RWPE1 (cell line): ENCODE results near the gene UFSP2.

Experiments used
- CTCF ChIA-PET: fragments of 350-600 bp; sonication (Branson Sonifier 250); formaldehyde crosslinking; extraction: SDS; loops from one replicate; lab custom pipeline; 2021; lab: Yijun Ruan, JAX
- POLR2A ChIA-PET: fragments of 400-600 bp; formaldehyde crosslinking; extraction: SDS; loops from one replicate; lab custom pipeline; 2020; ENCODE audit warnings: antibody characterized with exemption; ENCODE audit not compliant: low non-redundant PET; lab: Yijun Ruan, JAX
- DNase-seq: peaks from one replicate; pipeline ENCODE4 v3.0.0; 2012; ENCODE audit warnings: low spot score
- H3K27ac ChIP-seq: fragments of 450-650 bp; 2 replicates; pipeline ENCODE4 v1.5.1; 2017
- TF ChIP-seq, protein P1 (sequence below): fragments of 450-650 bp; conservative IDR thresholded peaks from 2 replicates; pipeline ENCODE4 v1.5.1; 2017; ENCODE audit warnings: low read depth, mild to moderate bottlenecking

UFSP2 gene

DNA sequence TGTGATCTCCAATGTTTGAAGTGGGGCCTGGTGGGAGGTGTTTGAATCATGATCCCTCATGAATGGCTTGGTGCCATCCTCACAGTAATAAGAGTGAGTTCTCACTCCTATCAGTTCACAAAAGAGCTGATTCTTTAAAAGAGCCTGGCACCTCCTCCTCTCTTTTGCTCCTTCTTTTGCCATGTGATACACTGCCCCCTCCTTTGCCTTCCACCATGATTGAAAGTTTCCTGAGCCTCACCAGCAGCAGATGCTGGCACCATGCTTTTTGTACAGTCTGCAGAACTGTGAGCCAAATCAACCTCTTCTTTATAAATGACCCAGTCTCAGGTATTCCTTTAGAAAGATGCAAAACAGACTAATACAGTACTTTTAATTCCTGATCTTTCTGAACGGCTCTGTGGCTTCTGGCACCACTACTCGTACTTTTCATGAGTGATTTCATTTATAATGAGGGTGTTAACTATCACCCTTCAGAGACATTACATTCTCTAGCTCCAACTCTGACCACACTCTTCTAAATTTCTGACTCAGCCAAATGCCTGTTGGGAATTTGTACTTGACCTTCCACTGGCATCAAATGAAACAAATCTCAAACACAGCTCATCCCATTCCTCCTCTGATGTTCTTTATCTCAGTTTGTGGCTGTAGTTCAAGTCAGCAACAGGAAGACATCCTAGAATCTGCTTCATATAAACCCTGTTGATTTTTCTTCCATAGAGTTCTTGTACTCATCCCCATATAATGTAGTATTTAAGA, 4.2 kb downstream of the UFSP2 start:
- TF ChIP-seq, protein P1, sequence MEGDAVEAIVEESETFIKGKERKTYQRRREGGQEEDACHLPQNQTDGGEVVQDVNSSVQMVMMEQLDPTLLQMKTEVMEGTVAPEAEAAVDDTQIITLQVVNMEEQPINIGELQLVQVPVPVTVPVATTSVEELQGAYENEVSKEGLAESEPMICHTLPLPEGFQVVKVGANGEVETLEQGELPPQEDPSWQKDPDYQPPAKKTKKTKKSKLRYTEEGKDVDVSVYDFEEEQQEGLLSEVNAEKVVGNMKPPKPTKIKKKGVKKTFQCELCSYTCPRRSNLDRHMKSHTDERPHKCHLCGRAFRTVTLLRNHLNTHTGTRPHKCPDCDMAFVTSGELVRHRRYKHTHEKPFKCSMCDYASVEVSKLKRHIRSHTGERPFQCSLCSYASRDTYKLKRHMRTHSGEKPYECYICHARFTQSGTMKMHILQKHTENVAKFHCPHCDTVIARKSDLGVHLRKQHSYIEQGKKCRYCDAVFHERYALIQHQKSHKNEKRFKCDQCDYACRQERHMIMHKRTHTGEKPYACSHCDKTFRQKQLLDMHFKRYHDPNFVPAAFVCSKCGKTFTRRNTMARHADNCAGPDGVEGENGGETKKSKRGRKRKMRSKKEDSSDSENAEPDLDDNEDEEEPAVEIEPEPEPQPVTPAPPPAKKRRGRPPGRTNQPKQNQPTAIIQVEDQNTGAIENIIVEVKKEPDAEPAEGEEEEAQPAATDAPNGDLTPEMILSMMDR, result no peak
- ChIA-PET POLR2A (no interaction called here), CTCF (no interaction called here)
- H3K27ac ChIP-seq, result no peak overlapping the region
- no peak for DNase-seq

- ChIA-PET CTCF (no interaction called here), POLR2A (no interaction called here)
- no peak overlapping the region for H3K27ac ChIP-seq
- DNase-seq, result no peak
- TF ChIP-seq, protein P1, result no peak
Observed at GRCh38 chr4:185416955-185417354, 8.8 kb downstream of the UFSP2 start.

DNA sequence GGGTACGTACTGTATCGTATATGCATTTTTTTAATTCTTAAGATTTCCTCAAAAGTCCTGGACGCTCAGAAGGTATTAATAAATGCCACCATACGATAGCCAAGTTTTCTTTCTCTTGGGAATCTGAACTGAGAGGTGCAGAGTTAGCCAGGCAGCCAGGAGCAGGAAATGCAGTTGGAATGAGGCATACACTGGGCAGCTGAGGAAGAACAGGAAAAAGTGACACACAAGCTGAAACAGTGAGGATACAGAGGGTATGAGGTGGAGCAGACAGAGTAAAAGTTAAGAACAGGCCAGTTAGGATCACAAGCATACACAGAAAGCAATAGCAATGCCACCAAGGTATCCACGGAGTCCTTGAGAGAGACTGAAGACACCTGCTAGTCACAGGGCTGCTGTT, 13.4 kb downstream of the UFSP2 start:
- no peak for DNase-seq
- TF ChIP-seq, protein P1, result no peak
- no peak overlapping the region for H3K27ac ChIP-seq
- POLR2A ChIA-PET, result no interaction called here
- CTCF ChIA-PET, result interaction anchor here (0.6 to 1.0 kb wide), 2 partner anchors 26 to 185 kb away, joined by 3 to 4 read pairs; no protein-coding TSS in a partner anchor

- no peak overlapping the region for H3K27ac ChIP-seq
- DNase-seq, result no peak
- TF ChIP-seq, protein P1, result no peak
- CTCF ChIA-PET, result interaction anchor here (0.6 to 1.0 kb wide), 2 partner anchors 26 to 185 kb away, joined by 3 to 4 read pairs; no protein-coding TSS in a partner anchor
- POLR2A ChIA-PET, result no interaction called here
Observed at GRCh38 chr4:185411849-185412248, 13.9 kb downstream of the UFSP2 start.

- ChIA-PET POLR2A (no interaction called here), CTCF (no interaction called here)
- TF ChIP-seq, protein P1, result no peak
- DNase-seq, result no peak
- no peak overlapping the region for H3K27ac ChIP-seq
Observed at GRCh38 chr4:185408432-185408831, 17.3 kb downstream of the UFSP2 start.

DNA sequence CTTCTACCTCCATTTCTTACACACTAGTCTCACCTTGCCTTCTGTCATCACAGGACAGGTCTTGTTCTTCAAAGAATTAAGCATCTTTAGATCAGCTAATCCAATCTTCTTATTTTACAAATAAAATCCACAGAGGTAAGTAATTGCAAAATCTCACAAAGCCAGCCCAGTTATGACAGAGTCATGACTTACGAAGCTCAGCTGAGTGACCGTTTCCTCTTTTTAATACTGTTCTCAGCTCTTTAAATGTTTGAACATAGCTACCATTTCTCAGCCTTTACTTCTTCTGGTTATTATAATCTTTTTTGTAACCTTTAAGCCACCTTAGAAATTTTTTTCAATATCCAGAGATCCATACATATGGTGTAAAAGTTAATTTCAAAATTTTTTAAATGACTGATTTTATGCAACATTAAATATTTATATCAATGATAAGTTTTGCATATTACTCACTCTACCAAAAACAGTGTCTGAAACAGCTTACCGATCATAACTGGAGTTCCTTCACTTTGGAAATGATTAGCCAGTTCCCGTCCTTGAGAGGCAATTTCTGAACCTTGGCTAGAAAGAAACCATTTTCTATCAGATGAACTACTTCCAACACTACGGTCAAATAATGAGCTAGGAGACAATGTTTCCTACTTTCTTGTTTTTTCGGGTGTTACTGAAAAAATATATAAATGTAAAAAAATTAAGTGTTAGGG, 20.3 kb downstream of the UFSP2 start:
- CTCF ChIA-PET, result interaction anchor here (0.5 kb wide), 1 partner anchor 457 kb away, joined by 3 read pairs; no protein-coding TSS in a partner anchor
- no peak for DNase-seq
- POLR2A ChIA-PET, result no interaction called here
- no peak overlapping the region for H3K27ac ChIP-seq
- TF ChIP-seq, protein P1, result no peak
